ENCODE results near the gene HBG2.
"Not testable (repeated sequence)": the region's sequence is repeated elsewhere in the genome, so short reads cannot be mapped to it uniquely, and the experiment has no call there.

HBG2 gene

GRCh38 chr11:5280582-5281102 lies 26.1 kb upstream of the HBG2 start:
- DNase-seq, result no peak

GRCh38 chr11:5279471-5280090 lies 25.0 kb upstream of the HBG2 start:
- DNase-seq, result no peak

GRCh38 chr11:5277807-5278382 lies 23.3 kb upstream of the HBG2 start:
- no peak for DNase-seq

- DNase-seq, result no peak
Measured at GRCh38 chr11:5276697-5277096, 22.1 kb upstream of the HBG2 start.

GRCh38 chr11:5275369-5276110 lies 21.0 kb upstream of the HBG2 start:
- DNase-seq, result no peak

- no peak for DNase-seq
Measured at GRCh38 chr11:5274395-5274794, 19.8 kb upstream of the HBG2 start.

- no peak for DNase-seq
Measured at GRCh38 chr11:5272395-5273017, 17.9 kb upstream of the HBG2 start.

- no peak for DNase-seq
Measured at GRCh38 chr11:5269715-5270147, 15.2 kb upstream of the HBG2 start, which contains the start of gene HBE1. Gene HBE1, minus strand, starts transcription at chr11:5269945. Its CDS starts 55 bp downstream, at chr11:5269890.

GRCh38 chr11:5267033-5267563 lies 12.5 kb upstream of the HBG2 start:
- DNase-seq, result no peak

GRCh38 chr11:5266609-5267008 lies 12.0 kb upstream of the HBG2 start:
- no peak for DNase-seq

GRCh38 chr11:5265832-5266231 lies 11.3 kb upstream of the HBG2 start:
- no peak for DNase-seq

GRCh38 chr11:5258543-5259262 lies 4.1 kb upstream of the HBG2 start:
- no peak for DNase-seq

GRCh38 chr11:5257296-5257695 lies 2.7 kb upstream of the HBG2 start:
- DNase-seq, result no peak

GRCh38 chr11:5254023-5254422 lies 558 bp downstream of the HBG2 start:
- DNase-seq, result not testable (repeated sequence)

GRCh38 chr11:5253440-5253839 lies 1.1 kb downstream of the HBG2 start:
- not testable (repeated sequence) for DNase-seq

- no peak for DNase-seq
Measured at GRCh38 chr11:5252919-5253265, 1.7 kb downstream of the HBG2 start.

GRCh38 chr11:5252192-5252918 lies 2.2 kb downstream of the HBG2 start:
- no peak for DNase-seq

GRCh38 chr11:5251746-5252145 lies 2.8 kb downstream of the HBG2 start:
- DNase-seq, result no peak

GRCh38 chr11:5250543-5251204 lies 3.9 kb downstream of the HBG2 start:
- DNase-seq, result no peak

GRCh38 chr11:5249807-5250396 lies 4.7 kb downstream of the HBG2 start, which contains the start of gene HBG1:
Gene HBG1, minus strand, starts transcription at chr11:5249857. Its CDS starts 53 bp downstream, at chr11:5249804.
- DNase-seq, result not testable (repeated sequence)

- DNase-seq, result not testable (repeated sequence)
Measured at GRCh38 chr11:5248498-5248897, 6.1 kb downstream of the HBG2 start.
